ENCODE data around the gene TCF7.

TCF7 gene

GRCh38 chr5:134139377-134139851 lies 24.9 kb downstream of the TCF7 start:
- no peak for TF ChIP-seq CTCF (IDR thresholded peaks at IDR 0.05; ENCODE audit: insufficient read depth, low read length, missing control alignments)
- POLR2A ChIA-PET: interaction anchor here (1.2 to 2.6 kb wide), 3 partner anchors 15 to 99 kb away, joined by 5 to 9 read pairs (median 9); partner anchors contain the start of gene SKP1
- H3K4me3 ChIP-seq (ENCODE audit: low read depth, low read length): no peak overlapping the region
- CTCF ChIA-PET: interaction anchor here (0.8 to 36.5 kb wide), 12 partner anchors 6 to 126 kb away, joined by 3 to 1500 read pairs (median 18); no protein-coding TSS in a partner anchor
- DNase-seq (ENCODE audit: low read depth, low spot score): no peak

GRCh38 chr5:134139891-134140469 lies 25.5 kb downstream of the TCF7 start:
- ChIA-PET POLR2A (interaction anchor here (0.7 to 2.6 kb wide), 4 partner anchors 15 to 170 kb away, joined by 3 to 9 read pairs (median 4); partner anchors contain the start of gene SKP1), CTCF (interaction anchor here (0.7 to 36.5 kb wide), 21 partner anchors 7 to 154 kb away, joined by 3 to 1500 read pairs (median 8); no protein-coding TSS in a partner anchor)

GRCh38 chr5:134140530-134141201 lies 26.2 kb downstream of the TCF7 start:
- peak; percentile 80 for TF ChIP-seq CTCF (IDR thresholded peaks at IDR 0.05; ENCODE audit: insufficient read depth, low read length, missing control alignments)
- ChIA-PET POLR2A (interaction anchor here (0.7 to 2.6 kb wide), 4 partner anchors 15 to 171 kb away, joined by 3 to 9 read pairs (median 4); no protein-coding TSS in a partner anchor), CTCF (interaction anchor here (0.7 to 36.5 kb wide), 19 partner anchors 8 to 162 kb away, joined by 3 to 1500 read pairs (median 10); no protein-coding TSS in a partner anchor)
- no peak overlapping the region for H3K4me3 ChIP-seq (ENCODE audit: low read depth, low read length)
- peak; percentile 4 for DNase-seq (ENCODE audit: low read depth, low spot score)

More at GRCh38 chr5:134139891-134140469, 25.5 kb downstream of the TCF7 start:
- no peak overlapping the region for H3K4me3 ChIP-seq (ENCODE audit: low read depth, low read length)
- no peak for TF ChIP-seq CTCF (IDR thresholded peaks at IDR 0.05; ENCODE audit: insufficient read depth, low read length, missing control alignments)
- DNase-seq (ENCODE audit: low read depth, low spot score): no peak

- no peak for DNase-seq (ENCODE audit: low read depth, low spot score)
- TF ChIP-seq CTCF (IDR thresholded peaks at IDR 0.05; ENCODE audit: insufficient read depth, low read length, missing control alignments): peak; percentile 44
- ChIA-PET POLR2A (interaction anchor here (1.2 to 2.6 kb wide), 3 partner anchors 16 to 148 kb away, joined by 3 to 9 read pairs (median 4); no protein-coding TSS in a partner anchor), CTCF (interaction anchor here (0.7 to 36.5 kb wide), 15 partner anchors 8 to 163 kb away, joined by 3 to 1500 read pairs (median 12); no protein-coding TSS in a partner anchor)
- no peak overlapping the region for H3K4me3 ChIP-seq (ENCODE audit: low read depth, low read length)
Observed at GRCh38 chr5:134141331-134142050, 27.0 kb downstream of the TCF7 start.

GRCh38 chr5:134142052-134142451 lies 27.6 kb downstream of the TCF7 start:
- POLR2A ChIA-PET: interaction anchor here (1.4 kb wide), 1 partner anchor 103 kb away, joined by 3 read pairs; no protein-coding TSS in a partner anchor
- TF ChIP-seq CTCF (IDR thresholded peaks at IDR 0.05; ENCODE audit: insufficient read depth, low read length, missing control alignments): no peak

More at GRCh38 chr5:134142052-134142451, 27.6 kb downstream of the TCF7 start:
- no peak overlapping the region for H3K4me3 ChIP-seq (ENCODE audit: low read depth, low read length)
- no peak for DNase-seq (ENCODE audit: low read depth, low spot score)
- CTCF ChIA-PET: interaction anchor here (2.6 to 36.5 kb wide), 9 partner anchors 8 to 117 kb away, joined by 8 to 1500 read pairs (median 35); no protein-coding TSS in a partner anchor
